GM10266 (cell line): Measurements from ENCODE around the gene PIK3C2G.

Experiments used
- DNase-seq: peaks from one replicate; pipeline ENCODE4 v3.0.0; 2012; ENCODE audit errors: extremely low spot score
- TF ChIP-seq, protein P1 (sequence below): IDR thresholded peaks from 2 replicates; pipeline ENCODE4 v1.5.1; 2012; ENCODE audit warnings: mild to moderate bottlenecking, low read depth; ENCODE audit not compliant: control insufficient read depth, insufficient read depth; ENCODE audit errors: missing control alignments

Gene PIK3C2G

GRCh38 chr12:18580706-18581105 is 319.4 kb downstream of the PIK3C2G start:
- TF ChIP-seq, protein P1, sequence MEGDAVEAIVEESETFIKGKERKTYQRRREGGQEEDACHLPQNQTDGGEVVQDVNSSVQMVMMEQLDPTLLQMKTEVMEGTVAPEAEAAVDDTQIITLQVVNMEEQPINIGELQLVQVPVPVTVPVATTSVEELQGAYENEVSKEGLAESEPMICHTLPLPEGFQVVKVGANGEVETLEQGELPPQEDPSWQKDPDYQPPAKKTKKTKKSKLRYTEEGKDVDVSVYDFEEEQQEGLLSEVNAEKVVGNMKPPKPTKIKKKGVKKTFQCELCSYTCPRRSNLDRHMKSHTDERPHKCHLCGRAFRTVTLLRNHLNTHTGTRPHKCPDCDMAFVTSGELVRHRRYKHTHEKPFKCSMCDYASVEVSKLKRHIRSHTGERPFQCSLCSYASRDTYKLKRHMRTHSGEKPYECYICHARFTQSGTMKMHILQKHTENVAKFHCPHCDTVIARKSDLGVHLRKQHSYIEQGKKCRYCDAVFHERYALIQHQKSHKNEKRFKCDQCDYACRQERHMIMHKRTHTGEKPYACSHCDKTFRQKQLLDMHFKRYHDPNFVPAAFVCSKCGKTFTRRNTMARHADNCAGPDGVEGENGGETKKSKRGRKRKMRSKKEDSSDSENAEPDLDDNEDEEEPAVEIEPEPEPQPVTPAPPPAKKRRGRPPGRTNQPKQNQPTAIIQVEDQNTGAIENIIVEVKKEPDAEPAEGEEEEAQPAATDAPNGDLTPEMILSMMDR: no peak

GRCh38 chr12:18581232-18581962 is 320.1 kb downstream of the PIK3C2G start:
- no peak for DNase-seq
- TF ChIP-seq, protein P1: no peak

More at GRCh38 chr12:18580706-18581105, 319.4 kb downstream of the PIK3C2G start:
- DNase-seq: no peak

DNA sequence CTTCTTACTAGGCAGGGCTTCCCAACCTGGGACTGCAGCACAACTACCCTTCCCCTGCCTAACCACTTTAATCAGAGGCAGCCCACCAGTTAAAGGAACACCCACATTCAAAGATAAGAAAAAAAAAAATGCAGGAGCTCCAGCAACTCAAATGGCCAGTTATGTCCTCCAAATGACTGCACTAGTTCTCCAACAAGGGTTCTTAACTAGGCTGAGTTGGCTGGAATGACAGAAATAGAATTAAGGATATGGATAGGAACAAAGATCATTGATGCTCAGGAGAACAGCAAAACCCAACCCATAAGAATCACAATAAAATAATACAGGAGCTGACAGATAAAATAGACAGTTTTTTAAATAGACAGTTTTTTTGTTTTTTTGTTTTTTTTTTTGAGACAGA is 322.3 kb downstream of the PIK3C2G start:
- TF ChIP-seq, protein P1: no peak
- DNase-seq: no peak

DNA sequence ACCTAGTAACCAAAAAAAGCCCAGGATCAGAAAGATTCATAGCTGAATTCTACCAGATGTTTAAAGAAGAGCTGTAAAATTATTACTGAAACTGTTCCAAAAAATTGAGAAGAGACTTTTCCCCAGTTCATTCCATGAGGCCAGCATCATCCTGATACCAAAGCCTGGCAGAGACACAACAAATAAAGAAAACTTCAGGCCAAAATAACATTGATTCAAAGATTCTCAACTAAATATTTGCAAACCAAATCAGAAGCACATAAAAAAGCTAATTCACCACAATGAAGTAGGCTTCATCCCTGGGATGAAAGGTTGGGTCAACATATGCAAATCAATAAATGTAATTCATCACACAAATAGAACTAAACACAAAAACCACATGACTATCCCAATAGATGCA is 325.3 kb downstream of the PIK3C2G start:
- DNase-seq: no peak
- TF ChIP-seq, protein P1: no peak

- TF ChIP-seq, protein P1: no peak
- no peak for DNase-seq
These were observed 328.0 kb downstream of the PIK3C2G start for GRCh38 chr12:18589316-18589715.

GRCh38 chr12:18591473-18591872 is 330.2 kb downstream of the PIK3C2G start:
- DNase-seq: no peak
- TF ChIP-seq, protein P1: no peak

DNA sequence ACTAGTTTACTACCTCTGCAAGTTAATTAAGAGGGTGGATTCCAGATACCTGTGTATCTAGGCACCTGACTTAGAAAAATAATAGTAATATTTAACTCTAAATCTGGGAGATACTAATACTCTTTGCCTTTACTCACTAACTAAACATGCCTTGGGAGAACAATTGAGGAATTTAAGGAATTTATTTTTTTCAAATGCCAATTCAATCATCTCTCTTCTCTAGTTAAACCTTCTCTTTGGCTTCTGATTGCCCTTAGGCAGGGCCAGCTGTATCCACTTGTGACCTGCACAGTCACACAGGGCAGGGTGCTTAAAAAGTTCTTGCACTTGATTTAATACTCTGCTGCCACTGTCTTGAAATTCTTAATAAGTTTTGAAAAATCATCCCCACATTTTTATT is 334.1 kb downstream of the PIK3C2G start:
- DNase-seq: no peak

More for the DNA sequence above, 334.1 kb downstream of the PIK3C2G start:
- TF ChIP-seq, protein P1: no peak
